Measurements from ENCODE around the gene LHPP.

GRCh38 chr10:124614003-124614659 is 152.5 kb downstream of the LHPP start:
- TF ChIP-seq POLR2A (IDR thresholded peaks at IDR 0.05) = no peak
- no peak for TF ChIP-seq CTCF (IDR thresholded peaks at IDR 0.05)
- TF ChIP-seq EP300 (IDR thresholded peaks at IDR 0.05; ENCODE audit: low read depth) = no peak
- no peak for TF ChIP-seq POLR2AphosphoS5 (IDR thresholded peaks at IDR 0.05)

All from transverse colon (tissue), 4 donors.